ENCODE measurements around the gene MAGI1. TPM values are rescaled to one million over a fixed set of nuclear protein-coding genes. Genes with fewer than 3 reads are reported as not detected.

Gene MAGI1
- total RNA-seq, 1 donor from 2014 or later = not detected

DNA sequence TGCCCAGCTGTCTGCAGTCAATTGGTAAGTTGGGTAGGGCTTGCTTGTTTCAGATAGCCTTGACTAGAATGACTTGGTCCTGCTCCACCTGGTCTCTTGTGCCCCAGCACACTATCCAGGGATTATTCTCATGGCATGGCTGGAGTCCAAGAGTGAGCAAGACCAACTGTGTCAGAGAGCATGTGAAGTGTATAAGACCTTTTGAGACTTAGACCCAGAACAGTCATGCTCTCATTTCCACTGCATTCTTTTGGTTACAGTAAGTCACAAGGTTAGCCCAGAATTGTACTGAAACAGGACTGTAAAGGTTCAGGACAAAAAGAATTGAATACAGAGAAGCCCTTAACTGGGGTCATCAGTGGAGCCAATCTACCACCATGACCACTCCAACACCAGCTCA, 700.1 kb downstream of the MAGI1 start:
- Mint-ChIP-seq H3K27ac (no peak overlapping the region), H3K9me3 (no peaks in the 10 kb centered on the region)

DNA sequence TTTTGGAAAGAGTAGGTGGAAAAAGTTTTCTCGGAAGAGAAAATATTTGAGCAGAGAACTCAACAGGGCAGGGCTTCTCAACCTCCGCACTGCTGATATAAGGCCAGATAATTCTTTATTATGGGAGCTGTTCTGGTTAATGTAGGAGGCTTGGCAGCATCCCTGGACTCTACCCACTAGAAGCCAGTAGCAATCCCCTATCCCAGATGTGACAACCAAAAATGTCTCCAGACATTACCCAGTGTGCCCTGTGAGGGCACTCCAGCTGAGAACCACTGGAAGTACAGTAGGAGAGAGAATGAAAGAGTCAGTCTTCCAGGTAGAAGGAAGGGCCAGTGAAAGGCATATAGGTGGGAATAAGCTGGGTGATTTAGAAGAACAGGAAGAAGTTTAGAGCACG, 703.1 kb downstream of the MAGI1 start:
- no peak for DNase-seq
- ChIA-PET CTCF (no interaction called here), POLR2A (no interaction called here)
- no peaks in the 10 kb centered on the region for H3K9me3 Mint-ChIP-seq
- no peak overlapping the region for H3K27ac Mint-ChIP-seq
- TF ChIP-seq, protein P1, sequence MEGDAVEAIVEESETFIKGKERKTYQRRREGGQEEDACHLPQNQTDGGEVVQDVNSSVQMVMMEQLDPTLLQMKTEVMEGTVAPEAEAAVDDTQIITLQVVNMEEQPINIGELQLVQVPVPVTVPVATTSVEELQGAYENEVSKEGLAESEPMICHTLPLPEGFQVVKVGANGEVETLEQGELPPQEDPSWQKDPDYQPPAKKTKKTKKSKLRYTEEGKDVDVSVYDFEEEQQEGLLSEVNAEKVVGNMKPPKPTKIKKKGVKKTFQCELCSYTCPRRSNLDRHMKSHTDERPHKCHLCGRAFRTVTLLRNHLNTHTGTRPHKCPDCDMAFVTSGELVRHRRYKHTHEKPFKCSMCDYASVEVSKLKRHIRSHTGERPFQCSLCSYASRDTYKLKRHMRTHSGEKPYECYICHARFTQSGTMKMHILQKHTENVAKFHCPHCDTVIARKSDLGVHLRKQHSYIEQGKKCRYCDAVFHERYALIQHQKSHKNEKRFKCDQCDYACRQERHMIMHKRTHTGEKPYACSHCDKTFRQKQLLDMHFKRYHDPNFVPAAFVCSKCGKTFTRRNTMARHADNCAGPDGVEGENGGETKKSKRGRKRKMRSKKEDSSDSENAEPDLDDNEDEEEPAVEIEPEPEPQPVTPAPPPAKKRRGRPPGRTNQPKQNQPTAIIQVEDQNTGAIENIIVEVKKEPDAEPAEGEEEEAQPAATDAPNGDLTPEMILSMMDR (IDR thresholded peaks at IDR 0.05) = no peak
- intact Hi-C loops (cut with micrococcal nuclease) = no loop called here
- no peak for ATAC-seq (ENCODE audit: low read depth)
- no peaks in the 10 kb centered on the region for H3K4me1 Mint-ChIP-seq
- H3K4me3 Mint-ChIP-seq = no peak overlapping the region
- no peaks in the 10 kb centered on the region for H3K36me3 Mint-ChIP-seq (ENCODE audit: low read depth)
- H3K27me3 Mint-ChIP-seq = no peaks in the 10 kb centered on the region

More for the DNA sequence above, 700.1 kb downstream of the MAGI1 start:
- ChIA-PET CTCF (no interaction called here), POLR2A (no interaction called here)
- no peaks in the 10 kb centered on the region for H3K27me3 Mint-ChIP-seq
- DNase-seq = no peak
- no peaks in the 10 kb centered on the region for H3K36me3 Mint-ChIP-seq (ENCODE audit: low read depth)
- ATAC-seq (ENCODE audit: low read depth) = no peak
- H3K4me1 Mint-ChIP-seq = no peaks in the 10 kb centered on the region
- intact Hi-C loops (cut with micrococcal nuclease) = no loop called here
- TF ChIP-seq, protein P1 (IDR thresholded peaks at IDR 0.05) = no peak
- no peak overlapping the region for H3K4me3 Mint-ChIP-seq

DNA sequence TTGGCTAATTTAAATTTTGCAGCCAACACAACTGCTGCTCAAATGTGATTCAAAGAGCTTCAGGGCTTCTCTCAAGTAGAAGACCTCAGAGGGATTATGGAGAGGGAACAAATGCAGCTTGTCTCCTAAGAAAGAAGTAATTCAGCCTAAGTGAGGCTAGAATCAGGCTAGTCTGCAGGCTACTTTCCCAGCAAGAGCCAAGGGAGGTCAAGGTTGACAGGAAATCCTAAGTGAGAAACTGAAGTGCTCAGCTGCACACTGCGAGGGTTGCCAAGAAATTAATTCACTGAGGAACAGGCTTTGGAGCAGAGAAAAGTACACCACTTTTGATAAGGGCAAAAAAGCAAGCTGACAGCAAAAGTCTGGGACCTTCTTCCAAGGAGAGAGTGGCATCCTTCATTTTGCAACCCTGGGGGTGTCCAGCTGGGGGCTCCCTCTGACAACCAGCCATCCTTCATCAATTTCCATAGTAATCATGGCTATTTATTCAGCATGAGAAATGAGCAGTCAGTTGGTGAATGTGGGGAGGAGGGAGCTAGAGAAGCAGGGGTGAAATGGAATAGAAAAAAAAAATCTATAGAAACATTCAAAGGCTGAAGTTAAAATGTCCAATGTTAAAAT, 704.6 kb downstream of the MAGI1 start:
- Mint-ChIP-seq H3K9me3 (no peaks in the 10 kb centered on the region), H3K36me3 (ENCODE audit: low read depth) (no peaks in the 10 kb centered on the region), H3K4me1 (no peaks in the 10 kb centered on the region), H3K4me3 (no peak overlapping the region), H3K27ac (no peak overlapping the region), H3K27me3 (no peaks in the 10 kb centered on the region)
- intact Hi-C loops (cut with micrococcal nuclease) = no loop called here
- TF ChIP-seq, protein P1 (IDR thresholded peaks at IDR 0.05) = no peak
- ChIA-PET POLR2A (no interaction called here), CTCF (no interaction called here)
- DNase-seq (no peak), ATAC-seq (ENCODE audit: low read depth) (no peak)

DNA sequence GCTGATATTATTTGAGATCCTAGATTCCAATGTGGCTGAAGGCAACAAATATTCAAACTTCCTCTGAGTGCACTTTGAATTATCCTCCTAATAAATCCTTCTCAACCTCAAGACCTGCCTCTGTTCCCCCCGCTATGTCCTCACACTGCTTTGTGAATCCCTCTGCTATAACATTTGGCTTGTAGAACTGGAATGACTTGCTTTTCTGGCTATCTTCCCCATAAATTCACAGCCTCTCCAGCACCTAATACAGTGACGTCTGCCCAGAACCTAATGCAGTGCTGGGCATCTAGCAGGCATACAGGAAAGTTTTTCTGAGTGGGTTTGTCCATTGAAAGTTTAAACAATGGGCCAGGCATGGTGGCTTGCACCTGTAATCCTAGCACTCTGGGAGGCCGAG, 707.0 kb downstream of the MAGI1 start:
- ChIA-PET CTCF (no interaction called here), POLR2A (no interaction called here)
- TF ChIP-seq, protein P1 (IDR thresholded peaks at IDR 0.05) = no peak
- Mint-ChIP-seq H3K4me3 (no peak overlapping the region), H3K27ac (no peak overlapping the region), H3K9me3 (peaks cover 3% of the 10 kb centered on the region), H3K4me1 (no peaks in the 10 kb centered on the region), H3K27me3 (no peaks in the 10 kb centered on the region), H3K36me3 (ENCODE audit: low read depth) (no peaks in the 10 kb centered on the region)
- ATAC-seq (ENCODE audit: low read depth) (no peak), DNase-seq (no peak)
- intact Hi-C loops (cut with micrococcal nuclease) = no loop called here

DNA sequence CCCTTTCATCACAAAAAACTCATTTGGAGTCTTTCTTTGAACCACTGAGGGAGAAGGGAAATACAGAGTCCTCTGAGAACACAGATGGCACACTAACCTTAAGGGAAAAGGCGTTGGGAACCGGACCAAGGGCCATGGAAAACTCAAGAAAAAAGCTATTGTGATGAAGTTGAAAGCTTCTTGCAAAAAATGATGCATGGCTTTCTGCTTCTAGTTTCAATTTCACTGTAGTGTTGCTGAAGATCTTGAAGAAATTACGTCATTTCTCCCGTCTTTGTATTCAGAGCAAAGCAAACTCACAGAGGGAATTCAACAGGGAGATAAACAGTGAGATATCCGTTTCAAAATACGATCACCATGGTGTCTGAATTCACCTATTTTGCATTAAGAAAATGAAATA, 708.6 kb downstream of the MAGI1 start:
- TF ChIP-seq, protein P1 (IDR thresholded peaks at IDR 0.05) = no peak
- peaks cover 3% of the 10 kb centered on the region for H3K9me3 Mint-ChIP-seq
- no peak for ATAC-seq (ENCODE audit: low read depth)
- CTCF ChIA-PET = no interaction called here
- POLR2A ChIA-PET = no interaction called here
- no peak overlapping the region for H3K4me3 Mint-ChIP-seq
- H3K27me3 Mint-ChIP-seq = no peaks in the 10 kb centered on the region
- intact Hi-C loops (cut with micrococcal nuclease) = no loop called here
- no peaks in the 10 kb centered on the region for H3K36me3 Mint-ChIP-seq (ENCODE audit: low read depth)
- no peaks in the 10 kb centered on the region for H3K4me1 Mint-ChIP-seq
- no peak for DNase-seq
- H3K27ac Mint-ChIP-seq = no peak overlapping the region

Data from activated B cell treated with CpG ODN at 0.5 μM for 24 hours (primary cell).